ENCODE data around the gene CFAP43.
"Not testable (repeated sequence)": the region's sequence is repeated elsewhere in the genome, so short reads cannot be mapped to it uniquely, and the experiment has no call there.

The CFAP43 gene

GRCh38 chr10:104253106-104253505, 20.9 kb upstream of the CFAP43 start:
- in situ Hi-C loops (cut with HindIII; ENCODE audit: low sequenced_read_pairs): no loop called here
- no peak overlapping the region for H3K4me3 ChIP-seq (ENCODE audit: low read depth, low read length)
- TF ChIP-seq CTCF (IDR thresholded peaks at IDR 0.05; ENCODE audit: low read depth, low read length): no peak
- no peak for DNase-seq (ENCODE audit: low read depth, low spot score)

GRCh38 chr10:104252368-104252767, 20.2 kb upstream of the CFAP43 start:
- in situ Hi-C loops (cut with HindIII; ENCODE audit: low sequenced_read_pairs): no loop called here
- DNase-seq (ENCODE audit: low read depth, low spot score): no peak
- TF ChIP-seq CTCF (IDR thresholded peaks at IDR 0.05; ENCODE audit: low read depth, low read length): no peak

GRCh38 chr10:104251443-104251842, 19.3 kb upstream of the CFAP43 start:
- DNase-seq (ENCODE audit: low read depth, low spot score): no peak
- no peak overlapping the region for H3K4me3 ChIP-seq (ENCODE audit: low read depth, low read length)
- in situ Hi-C loops (cut with HindIII; ENCODE audit: low sequenced_read_pairs): no loop called here
- no peak for TF ChIP-seq CTCF (IDR thresholded peaks at IDR 0.05; ENCODE audit: low read depth, low read length)

More at GRCh38 chr10:104252368-104252767, 20.2 kb upstream of the CFAP43 start:
- no peak overlapping the region for H3K4me3 ChIP-seq (ENCODE audit: low read depth, low read length)

GRCh38 chr10:104250371-104250770, 18.2 kb upstream of the CFAP43 start:
- no peak overlapping the region for H3K4me3 ChIP-seq (ENCODE audit: low read depth, low read length)
- TF ChIP-seq CTCF (IDR thresholded peaks at IDR 0.05; ENCODE audit: low read depth, low read length): no peak
- in situ Hi-C loops (cut with HindIII; ENCODE audit: low sequenced_read_pairs): no loop called here
- no peak for DNase-seq (ENCODE audit: low read depth, low spot score)

- DNase-seq (ENCODE audit: low read depth, low spot score); in situ Hi-C loops (cut with HindIII; ENCODE audit: low sequenced_read_pairs): not testable (repeated sequence)
Observed at GRCh38 chr10:104248931-104249330, 16.8 kb upstream of the CFAP43 start.

GRCh38 chr10:104247513-104248146, 15.5 kb upstream of the CFAP43 start:
- DNase-seq (ENCODE audit: low read depth, low spot score): no peak
- in situ Hi-C loops (cut with HindIII; ENCODE audit: low sequenced_read_pairs): no loop called here
- no peak overlapping the region for H3K4me3 ChIP-seq (ENCODE audit: low read depth, low read length)
- TF ChIP-seq CTCF (IDR thresholded peaks at IDR 0.05; ENCODE audit: low read depth, low read length): no peak

More at GRCh38 chr10:104248931-104249330, 16.8 kb upstream of the CFAP43 start:
- not testable (repeated sequence) for H3K4me3 ChIP-seq (ENCODE audit: low read depth, low read length)

- in situ Hi-C loops (cut with HindIII; ENCODE audit: low sequenced_read_pairs): no loop called here
- DNase-seq (ENCODE audit: low read depth, low spot score): peak; percentile 27
- no peak overlapping the region for H3K4me3 ChIP-seq (ENCODE audit: low read depth, low read length)
- TF ChIP-seq CTCF (IDR thresholded peaks at IDR 0.05; ENCODE audit: low read depth, low read length): no peak
Observed at GRCh38 chr10:104246976-104247375, 14.8 kb upstream of the CFAP43 start.

All from astrocyte of the spinal cord (primary cell).